ENCODE data around the gene CHN2.

Gene CHN2

GRCh38 chr7:29410996-29411395, 216.4 kb downstream of the CHN2 start:
- Histone ChIP-seq H3K4me3 (no peak overlapping the region), H3K27ac (no peak overlapping the region)

- H3K4me3 ChIP-seq = no peak overlapping the region
- no peak overlapping the region for H3K27ac ChIP-seq
These were observed 218.3 kb downstream of the CHN2 start for GRCh38 chr7:29412912-29413311.

- no peak overlapping the region for H3K27ac ChIP-seq
These were observed 219.1 kb downstream of the CHN2 start for GRCh38 chr7:29413626-29414136.

GRCh38 chr7:29414216-29414615, 219.6 kb downstream of the CHN2 start:
- Histone ChIP-seq H3K27ac (no peak overlapping the region), H3K4me3 (no peak overlapping the region)

More at GRCh38 chr7:29413626-29414136, 219.1 kb downstream of the CHN2 start:
- H3K4me3 ChIP-seq = no peak overlapping the region

DNA sequence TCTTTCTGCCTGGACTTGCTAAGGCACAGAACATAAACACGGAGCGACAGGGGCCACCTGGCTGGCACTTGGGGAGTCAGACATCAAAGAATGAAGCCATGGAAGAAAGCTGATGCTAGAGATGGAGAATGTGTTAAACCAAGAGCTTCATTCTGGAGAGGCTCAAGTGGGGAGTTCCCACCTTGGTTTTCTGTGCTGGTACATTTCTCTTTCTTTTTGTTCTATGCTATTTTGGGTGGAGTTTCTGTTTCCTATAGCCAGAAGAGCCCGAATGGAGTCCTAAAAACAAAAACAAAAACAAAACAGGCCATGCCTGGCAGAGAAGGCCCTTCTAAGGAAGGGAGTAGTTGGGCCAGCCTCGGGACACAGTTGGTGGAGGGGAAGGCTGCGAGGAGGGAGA, 220.6 kb downstream of the CHN2 start:
- no peak overlapping the region for H3K27ac ChIP-seq

GRCh38 chr7:29416276-29416937, 221.8 kb downstream of the CHN2 start:
- H3K4me3 ChIP-seq = no peak overlapping the region
- no peak overlapping the region for H3K27ac ChIP-seq

More for the DNA sequence above, 220.6 kb downstream of the CHN2 start:
- H3K4me3 ChIP-seq = no peak overlapping the region

- Histone ChIP-seq H3K27ac (no peak overlapping the region), H3K4me3 (no peak overlapping the region)
These were observed 222.3 kb downstream of the CHN2 start for GRCh38 chr7:29416938-29417305.

- Histone ChIP-seq H3K27ac (no peak overlapping the region), H3K4me3 (no peak overlapping the region)
These were observed 223.5 kb downstream of the CHN2 start for GRCh38 chr7:29418056-29418455.

- Histone ChIP-seq H3K27ac (no peak overlapping the region), H3K4me3 (no peak overlapping the region)
These were observed 224.1 kb downstream of the CHN2 start for GRCh38 chr7:29418651-29419050.

DNA sequence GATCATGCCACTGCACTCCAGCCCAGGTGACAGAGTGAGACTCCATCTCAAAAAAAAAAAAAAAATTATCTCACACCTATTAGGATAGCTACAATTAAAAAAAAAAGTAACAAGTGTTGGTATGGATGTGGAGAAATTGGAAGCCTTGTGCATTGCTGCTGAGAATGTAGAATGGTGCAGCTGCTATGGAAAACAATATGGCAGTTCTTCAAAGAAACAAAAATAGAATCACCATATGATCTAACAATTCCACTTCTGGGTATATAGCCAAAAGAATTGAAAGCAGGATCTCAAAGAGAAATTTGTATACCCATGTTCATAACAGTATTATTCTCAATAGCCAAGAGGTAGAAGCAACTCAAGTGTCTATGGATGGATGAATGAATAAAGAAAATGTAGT, 225.4 kb downstream of the CHN2 start:
- H3K4me3 ChIP-seq = no peak overlapping the region
- no peak overlapping the region for H3K27ac ChIP-seq

DNA sequence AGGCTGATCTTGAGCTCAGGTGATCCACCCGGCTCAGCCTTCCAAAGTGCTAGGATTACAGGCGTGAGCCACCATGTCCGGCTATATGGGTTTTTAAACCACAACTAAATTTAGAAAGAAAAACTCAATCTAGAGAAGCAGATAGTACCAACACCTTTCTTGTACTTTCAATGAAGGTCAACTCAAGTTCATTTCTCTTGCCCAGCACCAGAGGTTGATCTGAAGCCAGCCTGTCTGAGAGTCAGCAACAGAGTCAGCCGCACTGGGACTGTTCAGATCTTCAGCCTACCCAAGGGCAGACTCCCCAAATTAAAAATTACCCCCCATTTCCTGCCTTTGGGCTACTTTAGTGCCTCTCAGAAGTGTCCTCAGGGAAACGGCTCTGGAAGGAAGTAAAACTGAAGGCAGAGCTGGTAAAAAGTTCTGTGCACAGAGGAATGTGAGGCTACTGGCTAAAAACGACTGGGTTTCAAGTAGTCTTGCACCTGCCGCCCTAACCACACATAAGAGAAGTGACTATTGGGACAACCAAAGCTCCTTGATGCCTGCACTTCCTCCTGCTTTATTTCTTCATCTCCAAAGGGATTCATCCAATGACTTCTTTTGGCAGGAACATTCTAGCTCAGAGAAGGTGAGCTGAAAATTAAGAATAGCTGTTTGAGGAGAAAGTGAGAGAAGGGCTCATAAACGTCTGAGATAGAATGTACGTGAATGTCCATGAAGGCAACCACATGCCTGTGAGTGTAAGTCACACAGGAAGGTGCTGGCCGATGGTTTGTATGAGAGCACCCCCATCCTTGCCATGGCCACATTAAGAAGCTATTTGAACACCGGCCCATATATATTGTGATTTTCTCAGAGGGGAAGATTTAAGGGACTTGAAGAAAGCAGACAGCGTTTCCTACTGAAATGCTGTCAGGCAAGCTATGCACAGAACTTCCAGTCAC, 226.7 kb downstream of the CHN2 start:
- Histone ChIP-seq H3K4me3 (no peak overlapping the region), H3K27ac (no peak overlapping the region)

DNA sequence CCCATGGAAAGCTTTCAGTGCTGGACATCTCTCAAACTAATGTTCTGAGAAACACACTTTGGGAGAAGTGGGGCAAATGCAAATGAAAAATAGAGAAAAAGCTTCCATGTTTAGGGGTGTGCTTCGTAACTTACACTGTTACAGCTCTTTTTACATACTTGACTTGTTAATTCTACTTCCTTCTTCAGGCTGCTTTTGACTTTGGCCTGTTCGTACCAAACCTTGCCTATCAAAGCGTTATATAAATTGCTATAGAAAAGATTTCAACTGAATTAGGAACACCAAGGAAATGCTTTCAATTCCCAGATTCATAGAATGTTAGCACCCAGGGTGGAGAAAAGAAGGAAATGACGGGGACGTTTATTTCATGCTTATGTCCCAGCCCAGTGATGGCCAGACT, 228.3 kb downstream of the CHN2 start:
- Histone ChIP-seq H3K4me3 (no peak overlapping the region), H3K27ac (no peak overlapping the region)

GRCh38 chr7:29424295-29424983, 229.9 kb downstream of the CHN2 start:
- no peak overlapping the region for H3K27ac ChIP-seq
- H3K4me3 ChIP-seq = no peak overlapping the region

- H3K27ac ChIP-seq = no peak overlapping the region
- H3K4me3 ChIP-seq = no peak overlapping the region
These were observed 230.4 kb downstream of the CHN2 start for GRCh38 chr7:29424984-29425309.

GRCh38 chr7:29426587-29426986, 232.0 kb downstream of the CHN2 start:
- H3K4me3 ChIP-seq = no peak overlapping the region
- H3K27ac ChIP-seq = no peak overlapping the region

DNA sequence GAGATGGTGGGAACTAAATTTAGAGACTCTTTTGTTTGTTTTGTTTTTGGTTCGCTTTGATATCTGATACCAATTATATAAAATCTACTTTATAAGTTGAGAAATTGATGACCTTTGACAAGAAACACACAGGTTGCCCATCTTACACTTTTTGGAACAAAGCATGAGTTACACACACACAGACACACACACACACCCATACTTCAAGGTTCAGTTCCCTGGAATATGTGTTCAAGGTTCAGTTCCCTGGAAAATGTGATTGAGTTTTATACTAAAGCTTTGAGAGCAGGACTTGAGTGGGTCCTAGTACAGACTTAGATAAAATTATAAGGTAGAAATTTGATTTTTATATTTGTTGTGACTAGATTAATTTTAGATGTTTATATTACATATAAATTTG, 234.8 kb downstream of the CHN2 start:
- H3K4me3 ChIP-seq = no peak overlapping the region
- no peak overlapping the region for H3K27ac ChIP-seq

DNA sequence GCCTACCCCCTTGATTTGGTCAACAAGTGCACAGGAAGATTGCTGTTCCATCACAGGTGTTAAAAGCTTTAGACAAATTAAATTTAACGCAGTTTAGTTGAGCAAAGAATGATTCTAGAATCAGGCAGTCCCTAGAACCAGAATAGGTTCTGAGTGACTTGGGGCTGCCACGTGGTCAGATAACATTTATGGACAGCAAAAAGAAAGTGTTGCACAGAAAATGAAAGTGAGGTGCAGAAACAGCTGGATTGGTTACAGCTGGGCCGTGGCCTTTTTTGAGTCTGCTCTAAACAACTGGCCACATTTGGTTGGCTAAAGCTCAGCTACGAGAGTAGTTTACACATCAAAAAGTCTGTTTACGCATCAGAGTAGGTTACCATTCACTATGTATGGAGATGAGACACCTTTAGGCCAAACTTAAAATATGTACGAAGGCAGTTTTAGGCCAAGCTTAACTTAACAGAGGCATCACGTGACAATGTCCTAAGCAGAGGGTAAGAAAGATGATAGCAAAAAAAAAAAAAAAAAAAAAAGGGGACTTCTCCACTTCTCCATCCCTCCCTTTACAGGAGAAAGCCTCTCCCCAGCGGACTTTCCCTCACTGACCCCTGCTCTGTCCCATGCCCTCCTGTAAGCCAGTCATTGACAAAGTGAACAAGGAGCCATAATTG, 235.8 kb downstream of the CHN2 start:
- Histone ChIP-seq H3K4me3 (no peak overlapping the region), H3K27ac (no peak overlapping the region)

DNA sequence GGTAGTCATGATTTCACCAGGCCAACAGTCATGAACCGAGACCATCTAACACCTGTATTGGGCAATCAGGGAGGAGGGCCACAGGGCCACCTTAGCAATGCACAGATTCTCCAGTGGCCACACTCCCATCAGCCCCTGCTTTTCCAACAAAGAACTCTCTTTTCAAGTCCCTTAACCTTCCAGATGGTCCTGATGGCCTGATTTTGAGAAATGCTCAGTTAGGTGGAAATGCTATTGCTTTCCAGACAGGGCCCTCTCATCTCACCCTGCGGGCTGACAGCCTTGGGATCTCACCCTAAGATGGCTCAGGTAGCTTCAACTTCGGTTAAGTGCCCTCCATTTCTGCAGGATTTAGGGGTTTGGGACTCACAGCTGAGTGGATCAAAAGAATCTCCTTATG, 237.1 kb downstream of the CHN2 start:
- Histone ChIP-seq H3K27ac (no peak overlapping the region), H3K4me3 (no peak overlapping the region)

DNA sequence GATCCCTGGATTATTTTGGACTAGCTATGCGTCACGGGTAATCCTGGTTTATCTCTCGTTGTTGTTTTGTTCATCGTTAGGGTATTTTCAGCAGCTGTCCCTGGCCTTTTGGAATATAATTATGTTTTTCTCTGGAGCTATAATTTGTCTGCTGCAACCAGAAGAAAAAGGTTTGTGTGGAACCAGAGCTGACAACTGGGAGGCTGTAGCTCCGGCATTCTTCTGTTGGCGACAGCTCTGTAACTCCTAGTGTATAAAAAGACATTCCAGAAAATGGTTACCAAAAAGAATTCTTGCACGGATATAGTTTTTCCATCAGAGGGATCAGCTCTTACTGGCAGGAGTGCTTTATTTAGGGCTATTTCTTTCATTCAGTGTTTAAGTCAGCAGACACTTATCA, 238.1 kb downstream of the CHN2 start:
- Histone ChIP-seq H3K4me3 (no peak overlapping the region), H3K27ac (no peak overlapping the region)

GRCh38 chr7:29434380-29434768, 239.8 kb downstream of the CHN2 start:
- H3K27ac ChIP-seq = no peak overlapping the region
- no peak overlapping the region for H3K4me3 ChIP-seq

Measured in skin epidermis (tissue), 12 donors.